ENCODE measurements around the gene PCGF1.

PCGF1 gene

DNA sequence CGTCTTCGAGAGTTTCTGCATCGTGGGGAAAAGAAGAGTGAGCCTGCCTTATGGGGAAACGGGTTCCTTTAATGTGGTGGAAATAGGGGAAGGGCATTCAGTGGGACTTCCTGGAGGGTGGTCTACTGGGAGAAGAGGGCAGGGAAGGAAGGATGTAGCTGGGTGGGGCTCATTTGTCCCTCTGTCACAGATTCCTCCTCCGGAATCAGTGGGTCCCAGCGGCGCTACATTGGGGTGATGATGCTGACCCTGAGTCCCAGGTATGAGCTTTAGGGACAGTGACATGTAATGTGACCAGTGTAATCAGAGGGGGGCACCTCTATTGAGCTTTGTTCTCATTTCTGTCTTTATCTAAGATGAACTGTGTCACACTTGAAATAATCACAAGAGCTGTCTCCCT lies 24.2 kb upstream of the PCGF1 start:
- TF ChIP-seq TCF4 (CRISPR knock-in tag; IDR thresholded peaks at IDR 0.05; ENCODE audit: borderline replicate concordance) (no peak), CSDC2 (CRISPR knock-in tag; IDR thresholded peaks at IDR 0.05) (no peak)
- ATAC-seq, result no peak

DNA sequence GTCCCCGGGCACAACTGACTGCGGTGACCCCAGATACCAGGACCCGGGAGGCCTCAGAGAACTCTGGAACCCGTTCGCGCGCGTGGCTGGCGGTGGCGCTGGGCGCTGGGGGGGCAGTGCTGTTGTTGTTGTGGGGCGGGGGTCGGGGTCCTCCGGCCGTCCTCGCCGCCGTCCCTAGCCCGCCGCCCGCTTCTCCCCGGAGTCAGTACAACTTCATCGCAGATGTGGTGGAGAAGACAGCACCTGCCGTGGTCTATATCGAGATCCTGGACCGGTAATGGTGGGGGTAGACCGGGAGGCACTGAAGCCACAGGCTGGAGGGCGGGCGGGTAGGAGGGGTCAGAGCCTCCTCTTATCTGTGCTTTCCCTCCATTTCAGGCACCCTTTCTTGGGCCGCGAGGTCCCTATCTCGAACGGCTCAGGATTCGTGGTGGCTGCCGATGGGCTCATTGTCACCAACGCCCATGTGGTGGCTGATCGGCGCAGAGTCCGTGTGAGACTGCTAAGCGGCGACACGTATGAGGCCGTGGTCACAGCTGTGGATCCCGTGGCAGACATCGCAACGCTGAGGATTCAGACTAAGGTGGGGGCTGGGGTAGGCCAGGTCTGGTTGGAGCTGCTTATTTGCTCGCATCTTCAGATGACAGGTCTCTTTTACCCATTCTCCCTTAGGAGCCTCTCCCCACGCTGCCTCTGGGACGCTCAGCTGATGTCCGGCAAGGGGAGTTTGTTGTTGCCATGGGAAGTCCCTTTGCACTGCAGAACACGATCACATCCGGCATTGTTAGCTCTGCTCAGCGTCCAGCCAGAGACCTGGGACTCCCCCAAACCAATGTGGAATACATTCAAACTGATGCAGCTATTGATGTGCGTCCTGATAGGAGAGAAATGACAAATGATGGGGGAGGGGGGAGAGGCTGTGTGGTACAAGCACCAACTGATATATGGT lies 23.0 kb upstream of the PCGF1 start:
- ATAC-seq, result peak; percentile 53
- TF ChIP-seq, protein P1, sequence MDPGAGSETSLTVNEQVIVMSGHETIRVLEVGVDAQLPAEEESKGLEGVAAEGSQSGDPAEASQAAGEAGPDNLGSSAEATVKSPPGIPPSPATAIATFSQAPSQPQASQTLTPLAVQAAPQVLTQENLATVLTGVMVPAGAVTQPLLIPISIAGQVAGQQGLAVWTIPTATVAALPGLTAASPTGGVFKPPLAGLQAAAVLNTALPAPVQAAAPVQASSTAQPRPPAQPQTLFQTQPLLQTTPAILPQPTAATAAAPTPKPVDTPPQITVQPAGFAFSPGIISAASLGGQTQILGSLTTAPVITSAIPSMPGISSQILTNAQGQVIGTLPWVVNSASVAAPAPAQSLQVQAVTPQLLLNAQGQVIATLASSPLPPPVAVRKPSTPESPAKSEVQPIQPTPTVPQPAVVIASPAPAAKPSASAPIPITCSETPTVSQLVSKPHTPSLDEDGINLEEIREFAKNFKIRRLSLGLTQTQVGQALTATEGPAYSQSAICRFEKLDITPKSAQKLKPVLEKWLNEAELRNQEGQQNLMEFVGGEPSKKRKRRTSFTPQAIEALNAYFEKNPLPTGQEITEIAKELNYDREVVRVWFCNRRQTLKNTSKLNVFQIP (CRISPR knock-in tag; IDR thresholded peaks at IDR 0.05; ENCODE audit: borderline replicate concordance, low read depth), result no peak
- no peak for TF ChIP-seq ZC3H10 (CRISPR knock-in tag; IDR thresholded peaks at IDR 0.05)

DNA sequence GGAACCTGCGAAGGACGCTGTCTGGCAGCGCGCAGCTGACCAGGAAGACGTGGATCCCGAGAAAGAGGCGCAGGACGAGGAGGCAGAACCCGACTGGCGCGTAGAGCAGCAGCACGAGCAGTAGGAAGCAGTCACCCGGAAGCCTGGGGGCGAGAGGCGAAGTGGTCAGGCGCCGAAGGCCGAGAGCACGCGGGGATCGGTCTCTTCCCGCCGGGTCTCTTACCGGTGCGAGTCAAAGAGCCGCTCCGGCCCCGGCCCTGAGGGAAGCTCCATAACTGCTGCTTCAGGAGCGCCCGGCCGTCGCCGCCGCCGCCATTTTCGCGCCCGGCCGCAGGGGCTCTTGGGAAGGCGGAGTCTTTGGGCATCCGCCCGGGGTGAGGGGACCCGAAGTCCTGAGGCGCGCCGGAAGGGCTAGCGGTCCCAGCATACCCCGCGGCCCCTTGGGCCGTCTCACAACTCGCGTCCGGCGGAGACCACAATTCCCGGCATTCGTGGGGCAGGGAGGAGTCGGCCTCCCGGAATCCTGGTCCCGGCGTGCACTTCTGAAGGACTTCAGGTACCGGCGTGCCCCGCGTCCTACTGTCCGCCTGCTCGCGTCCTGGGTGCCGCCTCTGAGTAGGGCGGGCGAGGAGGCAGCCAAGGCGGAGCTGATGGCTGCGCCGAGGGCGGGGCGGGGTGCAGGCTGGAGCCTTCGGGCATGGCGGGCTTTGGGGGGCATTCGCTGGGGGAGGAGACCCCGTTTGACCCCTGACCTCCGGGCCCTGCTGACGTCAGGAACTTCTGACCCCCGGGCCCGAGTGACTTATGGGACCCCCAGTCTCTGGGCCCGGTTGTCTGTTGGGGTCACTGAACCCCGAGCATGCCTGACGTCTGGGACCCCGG lies 22.1 kb upstream of the PCGF1 start, which contains the start of the genes AUP1 and HTRA2:
AUP1 (minus strand) TSS at position 350 of the 882 bp plus-strand sequence; CDS start at position 273, 77 bp downstream.
HTRA2 (plus strand) TSS at position 577 of the 882 bp plus-strand sequence; CDS start at position 651, 74 bp downstream.
- no peak for TF ChIP-seq ZFP30 (CRISPR knock-in tag; IDR thresholded peaks at IDR 0.05)
- TF ChIP-seq GLIS3 (CRISPR knock-in tag; IDR thresholded peaks at IDR 0.05), result 0 out of 2 replicates have a peak, but pooled peaks have one; percentile 40
- no peak for TF ChIP-seq ISL1 (CRISPR knock-in tag; IDR thresholded peaks at IDR 0.05)
- ATAC-seq, result peak; percentile 94

- peak; percentile 0; the same call in 2 of the 3 replicates for ATAC-seq
- TF ChIP-seq TCF4 (CRISPR knock-in tag; IDR thresholded peaks at IDR 0.05; ENCODE audit: borderline replicate concordance) (no peak), ZNF8 (CRISPR knock-in tag; IDR thresholded peaks at IDR 0.05) (no peak), TOX (CRISPR knock-in tag; IDR thresholded peaks at IDR 0.05; ENCODE audit: borderline replicate concordance) (no peak), CSDC2 (CRISPR knock-in tag; IDR thresholded peaks at IDR 0.05) (no peak), ZNF565 (CRISPR knock-in tag; conservative IDR thresholded peaks at IDR 0.05; ENCODE audit: low read depth) (no peak), SNAI2 (CRISPR knock-in tag; IDR thresholded peaks at IDR 0.05) (no peak), ZC3H10 (CRISPR knock-in tag; IDR thresholded peaks at IDR 0.05) (no peak), ARNTL (CRISPR knock-in tag; IDR thresholded peaks at IDR 0.05; ENCODE audit: borderline replicate concordance, low read depth) (no peak), CSRNP3 (CRISPR knock-in tag; IDR thresholded peaks at IDR 0.05) (no peak), PPARA (CRISPR knock-in tag; IDR thresholded peaks at IDR 0.05; ENCODE audit: borderline replicate concordance) (no peak), OSR1 (CRISPR knock-in tag; IDR thresholded peaks at IDR 0.05) (no peak), ZFP3 (CRISPR knock-in tag; IDR thresholded peaks at IDR 0.05) (no peak), ZFP30 (CRISPR knock-in tag; IDR thresholded peaks at IDR 0.05) (no peak), CREB5 (CRISPR knock-in tag; IDR thresholded peaks at IDR 0.05; ENCODE audit: low read depth) (no peak), ZNF70 (CRISPR knock-in tag; IDR thresholded peaks at IDR 0.05) (no peak), ISL1 (CRISPR knock-in tag; IDR thresholded peaks at IDR 0.05) (no peak), BACH2 (CRISPR knock-in tag; IDR thresholded peaks at IDR 0.05; ENCODE audit: borderline replicate concordance) (no peak), GLIS3 (CRISPR knock-in tag; IDR thresholded peaks at IDR 0.05) (no peak)
- TF ChIP-seq, protein P2, sequence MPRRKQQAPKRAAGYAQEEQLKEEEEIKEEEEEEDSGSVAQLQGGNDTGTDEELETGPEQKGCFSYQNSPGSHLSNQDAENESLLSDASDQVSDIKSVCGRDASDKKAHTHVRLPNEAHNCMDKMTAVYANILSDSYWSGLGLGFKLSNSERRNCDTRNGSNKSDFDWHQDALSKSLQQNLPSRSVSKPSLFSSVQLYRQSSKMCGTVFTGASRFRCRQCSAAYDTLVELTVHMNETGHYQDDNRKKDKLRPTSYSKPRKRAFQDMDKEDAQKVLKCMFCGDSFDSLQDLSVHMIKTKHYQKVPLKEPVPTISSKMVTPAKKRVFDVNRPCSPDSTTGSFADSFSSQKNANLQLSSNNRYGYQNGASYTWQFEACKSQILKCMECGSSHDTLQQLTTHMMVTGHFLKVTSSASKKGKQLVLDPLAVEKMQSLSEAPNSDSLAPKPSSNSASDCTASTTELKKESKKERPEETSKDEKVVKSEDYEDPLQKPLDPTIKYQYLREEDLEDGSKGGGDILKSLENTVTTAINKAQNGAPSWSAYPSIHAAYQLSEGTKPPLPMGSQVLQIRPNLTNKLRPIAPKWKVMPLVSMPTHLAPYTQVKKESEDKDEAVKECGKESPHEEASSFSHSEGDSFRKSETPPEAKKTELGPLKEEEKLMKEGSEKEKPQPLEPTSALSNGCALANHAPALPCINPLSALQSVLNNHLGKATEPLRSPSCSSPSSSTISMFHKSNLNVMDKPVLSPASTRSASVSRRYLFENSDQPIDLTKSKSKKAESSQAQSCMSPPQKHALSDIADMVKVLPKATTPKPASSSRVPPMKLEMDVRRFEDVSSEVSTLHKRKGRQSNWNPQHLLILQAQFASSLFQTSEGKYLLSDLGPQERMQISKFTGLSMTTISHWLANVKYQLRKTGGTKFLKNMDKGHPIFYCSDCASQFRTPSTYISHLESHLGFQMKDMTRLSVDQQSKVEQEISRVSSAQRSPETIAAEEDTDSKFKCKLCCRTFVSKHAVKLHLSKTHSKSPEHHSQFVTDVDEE (CRISPR knock-in tag; IDR thresholded peaks at IDR 0.05), result no peak
- TF ChIP-seq, protein P3, sequence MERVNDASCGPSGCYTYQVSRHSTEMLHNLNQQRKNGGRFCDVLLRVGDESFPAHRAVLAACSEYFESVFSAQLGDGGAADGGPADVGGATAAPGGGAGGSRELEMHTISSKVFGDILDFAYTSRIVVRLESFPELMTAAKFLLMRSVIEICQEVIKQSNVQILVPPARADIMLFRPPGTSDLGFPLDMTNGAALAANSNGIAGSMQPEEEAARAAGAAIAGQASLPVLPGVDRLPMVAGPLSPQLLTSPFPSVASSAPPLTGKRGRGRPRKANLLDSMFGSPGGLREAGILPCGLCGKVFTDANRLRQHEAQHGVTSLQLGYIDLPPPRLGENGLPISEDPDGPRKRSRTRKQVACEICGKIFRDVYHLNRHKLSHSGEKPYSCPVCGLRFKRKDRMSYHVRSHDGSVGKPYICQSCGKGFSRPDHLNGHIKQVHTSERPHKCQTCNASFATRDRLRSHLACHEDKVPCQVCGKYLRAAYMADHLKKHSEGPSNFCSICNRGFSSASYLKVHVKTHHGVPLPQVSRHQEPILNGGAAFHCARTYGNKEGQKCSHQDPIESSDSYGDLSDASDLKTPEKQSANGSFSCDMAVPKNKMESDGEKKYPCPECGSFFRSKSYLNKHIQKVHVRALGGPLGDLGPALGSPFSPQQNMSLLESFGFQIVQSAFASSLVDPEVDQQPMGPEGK (CRISPR knock-in tag; IDR thresholded peaks at IDR 0.05; ENCODE audit: borderline replicate concordance), result no peak
Measured at GRCh38 chr2:74528600-74529356, 21.3 kb upstream of the PCGF1 start.

All from SK-N-SH treated with all-trans-retinoic acid at 6 μM for 48 hours (cell line).